Measurements from ENCODE around the gene EHMT1. TPM values are rescaled to one million over a fixed set of nuclear protein-coding genes. Genes with fewer than 3 reads are reported as not detected.
A peak's percentile ranks its signal among the peaks of the same experiment; 100 is the strongest.

EHMT1 gene
- total RNA-seq, 1 donor from 2014 or later = 64.2 TPM

DNA sequence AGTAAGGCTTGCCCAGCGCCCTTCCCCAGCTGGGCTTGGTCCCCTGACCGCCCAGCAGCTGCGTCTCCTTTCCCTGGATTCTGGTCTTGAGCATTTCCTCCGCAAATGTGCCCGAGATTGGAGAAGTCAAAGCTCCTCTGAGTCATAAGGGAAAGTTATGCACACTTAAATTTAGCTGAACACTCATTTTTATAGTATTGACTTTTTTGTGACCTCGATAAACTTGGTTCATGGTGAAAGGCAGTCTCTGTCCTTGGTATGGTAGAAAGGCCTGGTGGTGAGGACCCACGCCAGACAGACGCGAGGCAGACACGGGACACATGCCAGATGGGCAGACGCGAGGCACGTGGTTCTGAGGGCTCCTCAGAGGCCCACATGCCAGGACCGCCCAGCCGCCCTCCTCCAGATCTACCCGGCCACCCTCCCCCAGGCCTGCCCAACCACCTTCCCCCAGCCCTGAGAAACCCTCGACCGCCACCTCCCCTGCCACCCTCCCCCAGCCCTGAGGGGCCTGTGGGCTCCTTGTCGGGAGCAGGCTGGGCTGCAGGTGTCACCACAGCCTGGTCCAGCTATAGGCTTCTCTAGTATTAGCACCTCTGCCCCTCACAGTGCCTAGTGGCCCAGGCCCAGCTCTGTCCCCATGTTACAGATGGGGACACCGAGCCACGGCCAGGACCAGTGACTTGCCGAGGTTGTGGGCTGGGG lies 197.9 kb downstream of the EHMT1 start:
- DNase-seq (ENCODE audit: low spot score) (no peak), ATAC-seq (no peak)

DNA sequence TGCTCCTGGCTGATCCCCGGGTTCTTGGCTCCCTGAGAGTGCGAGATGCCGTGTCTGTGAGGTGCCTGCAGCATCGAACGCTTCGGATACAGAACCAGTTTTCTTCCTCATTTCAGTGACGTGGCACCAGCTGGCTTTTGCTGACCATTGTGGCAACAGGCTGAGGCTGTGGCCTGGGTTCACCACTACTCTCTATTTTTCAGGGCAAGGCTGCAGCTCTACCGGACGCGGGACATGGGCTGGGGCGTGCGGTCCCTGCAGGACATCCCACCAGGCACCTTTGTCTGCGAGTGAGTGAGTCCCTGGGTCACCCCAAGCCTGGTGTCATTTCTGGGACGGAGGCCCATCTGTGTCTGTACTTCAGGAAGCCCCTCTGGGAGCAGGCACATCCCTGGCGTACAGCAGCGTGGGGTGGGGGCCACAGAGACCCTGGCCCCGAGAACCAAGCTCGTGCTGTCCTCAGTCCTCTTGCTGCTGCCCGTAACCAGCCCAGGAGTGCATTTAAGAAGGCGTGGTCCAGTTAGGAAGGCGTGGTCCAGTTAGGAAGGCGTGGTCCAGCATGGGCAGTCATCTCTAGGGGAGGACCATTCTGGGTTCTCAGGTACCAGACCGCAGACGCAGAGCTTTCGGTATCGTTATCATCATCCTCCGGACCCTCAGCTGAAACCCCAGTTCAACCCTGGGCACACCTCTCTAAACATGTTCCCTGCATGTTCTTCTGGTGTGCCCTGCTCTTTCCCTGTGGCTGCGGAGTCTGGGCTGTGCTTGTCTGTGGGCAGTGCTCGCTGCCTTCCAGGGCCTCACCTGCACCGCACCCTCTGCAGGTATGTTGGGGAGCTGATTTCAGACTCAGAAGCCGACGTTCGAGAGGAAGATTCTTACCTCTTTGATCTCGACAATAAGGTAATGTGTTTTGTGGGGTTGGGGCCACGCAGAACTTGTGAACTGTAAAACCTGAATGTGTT lies 198.7 kb downstream of the EHMT1 start:
- ATAC-seq (no peak), DNase-seq (ENCODE audit: low spot score) (no peak)

DNA sequence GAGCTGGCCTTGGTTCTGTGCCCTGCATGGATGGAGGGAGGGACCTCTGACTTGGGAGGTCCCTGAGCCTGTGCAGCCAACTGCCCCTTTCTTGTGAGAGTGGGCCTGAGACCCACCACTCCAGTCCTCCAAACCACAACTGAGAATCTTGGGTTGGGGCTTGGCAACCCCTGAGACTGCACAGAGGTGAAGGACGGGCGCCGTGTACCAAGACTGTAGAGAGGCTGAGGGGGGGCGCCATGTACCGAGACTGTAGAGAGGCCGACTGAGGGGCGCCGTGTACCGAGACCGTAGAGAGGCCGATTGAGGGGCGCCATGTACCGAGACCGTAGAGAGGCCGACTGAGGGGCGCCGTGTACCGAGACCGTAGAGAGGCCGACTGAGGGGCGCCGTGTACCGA lies 199.5 kb downstream of the EHMT1 start:
- ATAC-seq (no peak), DNase-seq (ENCODE audit: low spot score) (no peak)

DNA sequence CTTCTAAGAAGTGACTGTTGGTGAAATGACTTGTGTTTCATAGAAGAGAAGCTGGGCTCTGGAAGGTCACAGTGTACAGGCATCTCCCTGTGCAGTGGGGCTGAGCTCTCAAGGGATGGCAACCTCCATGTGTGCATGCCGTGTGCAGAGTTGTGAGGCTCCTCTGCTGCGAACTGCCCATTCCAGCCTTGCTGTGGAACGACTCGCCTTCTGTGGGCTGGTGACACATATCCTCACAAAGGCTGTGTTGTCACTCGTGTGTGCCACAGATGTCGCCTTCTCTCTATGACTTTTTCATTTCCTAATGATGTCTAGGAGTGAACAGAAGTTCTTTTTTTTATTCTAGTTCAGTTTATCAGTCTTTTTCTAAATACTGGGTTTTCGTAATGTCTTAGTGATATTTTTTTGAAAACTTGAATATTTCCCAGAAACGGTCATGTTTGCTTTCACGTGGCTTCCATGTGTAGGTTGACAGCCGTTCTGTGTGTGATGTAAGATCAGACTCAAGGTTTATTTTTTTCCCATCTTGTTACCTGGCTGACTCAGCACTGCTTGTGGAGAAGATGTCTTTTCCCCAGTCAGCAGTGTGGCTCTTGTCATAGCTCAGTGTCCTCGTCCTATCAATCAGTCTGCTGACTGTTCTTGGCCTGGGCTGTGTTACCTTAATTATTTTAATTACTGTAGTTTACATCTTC lies 201.5 kb downstream of the EHMT1 start:
- no peak for ATAC-seq
- no peak for DNase-seq (ENCODE audit: low spot score)

DNA sequence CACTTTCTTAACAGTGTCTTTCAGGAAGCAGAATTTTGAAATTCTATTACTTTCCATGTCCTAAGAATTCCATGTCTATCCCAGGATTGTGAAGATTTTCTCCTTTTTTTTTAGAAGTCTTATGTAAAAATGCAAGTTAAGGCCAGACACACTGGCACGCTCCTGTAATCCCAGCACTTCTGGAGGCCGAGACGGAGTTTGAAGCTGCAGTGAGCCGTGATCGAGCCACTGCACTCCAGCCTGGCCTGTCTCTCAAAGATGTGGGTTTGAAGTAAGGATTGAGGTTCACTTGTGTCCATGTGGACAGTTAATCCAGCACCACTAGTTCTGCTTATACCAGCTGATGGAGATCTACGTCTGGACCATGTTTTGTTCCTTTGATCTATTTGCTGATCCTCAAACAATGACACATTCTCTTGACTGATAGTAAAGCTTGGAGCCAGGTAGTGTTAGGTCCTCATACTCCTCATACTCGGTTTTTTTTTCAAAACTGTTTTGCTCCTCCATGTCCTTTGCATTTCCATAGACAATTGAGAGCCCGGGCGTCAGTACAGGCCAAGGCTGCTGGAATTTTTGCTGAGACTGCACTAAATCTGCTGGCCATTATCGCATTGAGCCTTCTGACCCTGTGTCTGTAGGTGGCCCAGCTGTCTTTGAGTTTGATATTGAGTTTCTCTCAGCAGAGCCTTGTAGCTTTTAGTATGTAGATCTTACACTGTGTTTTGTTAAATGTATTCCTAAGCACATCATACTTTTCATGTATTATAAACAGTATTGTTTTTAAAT lies 205.4 kb downstream of the EHMT1 start:
- DNase-seq (ENCODE audit: low spot score) (no peak), ATAC-seq (peak; percentile 11)

DNA sequence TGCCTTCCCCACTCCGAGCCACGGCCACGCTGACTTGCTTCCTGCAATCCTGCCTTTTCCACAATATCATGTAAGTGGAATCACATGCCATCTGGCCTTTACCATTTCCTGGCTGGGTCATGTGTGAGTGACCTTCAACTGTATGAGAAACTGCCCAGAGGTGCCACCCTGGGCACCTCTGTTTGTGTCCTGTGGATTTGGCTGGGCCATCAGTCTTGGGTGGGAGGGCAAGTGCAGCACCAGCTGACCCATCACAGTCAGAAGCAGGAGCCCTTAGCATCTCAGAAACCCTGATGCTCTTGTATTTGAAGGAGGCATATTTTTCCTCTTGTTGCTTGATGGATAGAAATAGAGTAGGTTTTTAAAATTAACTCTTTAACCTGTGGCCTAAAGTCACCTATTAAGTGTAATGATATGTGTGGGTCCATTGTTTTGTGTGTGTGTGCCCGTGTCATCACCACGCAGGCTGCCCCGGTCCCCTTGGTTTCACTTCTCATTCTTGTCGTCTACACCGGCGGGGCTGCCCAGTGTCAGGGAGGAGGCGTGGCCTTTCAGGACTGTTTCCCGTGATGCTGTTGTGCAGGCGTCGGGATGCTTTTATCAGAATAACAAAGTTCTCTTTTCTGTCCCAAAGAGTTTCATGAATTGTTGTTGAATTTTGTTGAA lies 206.7 kb downstream of the EHMT1 start:
- ATAC-seq (no peak), DNase-seq (ENCODE audit: low spot score) (no peak)

DNA sequence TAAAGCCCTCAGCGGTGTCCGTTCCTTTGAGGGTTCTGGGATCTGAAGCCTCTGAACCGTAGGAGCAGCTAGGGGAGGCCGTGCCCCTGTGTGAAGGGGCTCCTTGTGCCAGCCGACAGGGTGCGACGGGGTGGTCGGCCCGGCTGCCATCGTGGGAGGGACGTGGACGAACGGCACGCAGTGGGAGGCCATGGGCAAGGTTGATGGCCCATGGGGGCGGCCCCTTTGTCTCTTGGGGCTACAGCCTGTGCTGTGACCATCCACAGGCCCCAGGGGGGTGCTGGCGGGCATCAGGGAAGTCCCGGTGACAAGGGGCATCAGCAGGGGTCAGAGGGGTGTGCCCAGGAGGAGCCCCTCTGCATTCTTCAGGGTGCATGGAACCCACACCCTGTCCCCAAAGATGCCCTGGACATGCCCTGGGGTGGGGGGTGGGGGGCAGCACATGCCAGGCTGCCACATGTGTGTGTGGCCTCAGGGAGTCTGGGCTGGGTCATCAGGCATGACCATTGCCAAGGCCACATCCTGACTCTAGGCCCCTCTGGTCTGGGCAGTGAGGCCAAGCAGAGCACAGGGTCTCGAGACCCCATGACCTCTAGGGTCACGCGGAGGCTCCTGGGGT lies 209.2 kb downstream of the EHMT1 start:
- no peak for ATAC-seq
- no peak for DNase-seq (ENCODE audit: low spot score)

DNA sequence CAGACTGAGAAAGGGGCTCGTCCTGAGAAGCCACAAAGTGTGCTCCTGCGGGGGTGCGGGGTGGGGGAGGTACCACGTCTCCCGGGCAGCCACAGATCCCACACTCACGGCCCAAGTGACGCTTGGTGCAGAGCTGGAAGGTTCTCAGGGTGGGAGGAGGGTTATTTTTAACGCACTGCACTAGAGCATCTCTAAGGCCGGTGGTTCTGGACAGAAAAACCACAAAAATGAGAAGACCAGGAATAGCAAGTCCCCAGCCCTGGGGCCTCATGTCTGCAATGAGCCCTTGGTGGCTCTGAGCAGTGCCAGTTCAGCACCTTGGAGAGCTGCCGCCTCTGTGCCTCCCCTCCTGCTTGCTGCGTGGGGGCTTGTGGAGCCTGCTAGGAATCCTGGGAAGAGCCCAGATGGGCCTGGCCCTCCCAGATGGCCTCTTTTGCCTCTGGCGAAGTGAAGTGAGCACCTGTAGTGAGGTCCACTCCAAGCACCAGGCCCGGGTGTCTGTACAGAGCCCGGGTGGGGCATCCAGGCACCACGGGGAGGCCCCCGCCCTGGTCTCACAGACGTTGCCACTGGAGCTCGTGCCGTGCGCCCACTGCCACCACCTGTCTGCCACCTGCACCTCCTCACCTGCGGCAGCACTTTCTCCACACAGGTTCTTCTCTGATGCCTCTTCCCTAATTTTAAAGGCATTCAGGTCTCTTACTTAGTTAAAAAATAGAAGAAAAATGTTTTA lies 209.9 kb downstream of the EHMT1 start:
- DNase-seq (ENCODE audit: low spot score) (no peak), ATAC-seq (peak; percentile 41)

DNA sequence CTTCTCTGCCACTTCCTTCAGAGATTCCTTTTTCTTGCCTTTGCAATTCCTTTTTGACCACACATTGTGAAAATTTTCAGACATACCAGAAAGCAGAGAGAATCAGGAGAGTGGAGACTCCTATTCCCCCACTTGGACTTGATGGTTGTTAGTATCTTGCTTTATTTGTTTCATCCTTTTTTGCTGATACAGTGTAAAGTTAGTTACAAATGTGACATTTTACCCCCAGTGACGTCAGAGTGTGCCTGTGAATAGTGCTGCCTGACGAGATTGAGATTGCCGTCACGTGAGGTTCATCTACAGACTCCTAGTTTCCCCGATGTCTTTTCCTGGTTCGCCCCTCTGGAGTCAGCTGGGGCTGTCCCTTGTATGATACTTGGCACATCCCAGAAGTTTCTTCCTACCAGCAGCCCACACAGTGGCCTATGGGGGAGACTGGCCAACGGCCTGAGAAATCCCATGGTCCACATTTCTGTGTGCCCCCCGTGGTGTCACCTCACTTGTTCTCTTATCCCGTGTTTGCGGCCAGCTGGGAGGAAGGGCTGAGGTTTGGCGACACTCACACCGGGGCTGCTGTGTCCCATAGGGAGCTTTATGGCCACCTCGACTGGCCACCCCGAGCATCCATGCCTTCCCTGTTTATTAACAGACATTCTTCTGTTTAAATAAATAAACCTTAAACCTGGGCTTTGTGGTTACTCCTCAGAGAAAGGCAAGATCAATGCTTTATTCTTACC lies 210.6 kb downstream of the EHMT1 start:
- DNase-seq (ENCODE audit: low spot score) (no peak), ATAC-seq (no peak)

DNA sequence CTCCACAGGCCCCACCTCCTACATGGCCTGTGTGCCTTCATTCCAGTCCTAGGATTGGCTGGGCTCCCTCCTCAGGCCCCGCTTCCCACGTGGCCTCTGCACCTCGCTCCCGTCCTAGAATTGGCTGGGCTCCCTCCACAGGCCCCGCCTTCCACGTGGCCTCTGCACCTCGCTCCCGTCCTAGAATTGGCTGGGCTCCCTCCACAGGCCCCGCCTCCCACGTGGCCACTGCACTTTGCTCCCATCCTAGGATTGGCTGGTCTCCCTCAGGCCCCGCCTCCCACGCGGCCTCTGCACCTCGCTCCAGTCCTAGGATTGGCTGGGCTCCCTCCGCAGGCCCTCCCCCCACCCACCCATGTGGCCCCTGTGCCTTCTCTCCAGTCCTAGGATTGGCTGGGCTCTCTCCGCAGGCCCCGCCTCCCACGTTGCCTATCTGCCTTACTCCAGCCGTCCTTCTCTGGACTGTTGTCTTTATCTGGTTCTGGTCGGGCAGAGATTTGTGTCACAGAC lies 213.4 kb downstream of the EHMT1 start:
- no peak for ATAC-seq
- DNase-seq (ENCODE audit: low spot score) = no peak

DNA sequence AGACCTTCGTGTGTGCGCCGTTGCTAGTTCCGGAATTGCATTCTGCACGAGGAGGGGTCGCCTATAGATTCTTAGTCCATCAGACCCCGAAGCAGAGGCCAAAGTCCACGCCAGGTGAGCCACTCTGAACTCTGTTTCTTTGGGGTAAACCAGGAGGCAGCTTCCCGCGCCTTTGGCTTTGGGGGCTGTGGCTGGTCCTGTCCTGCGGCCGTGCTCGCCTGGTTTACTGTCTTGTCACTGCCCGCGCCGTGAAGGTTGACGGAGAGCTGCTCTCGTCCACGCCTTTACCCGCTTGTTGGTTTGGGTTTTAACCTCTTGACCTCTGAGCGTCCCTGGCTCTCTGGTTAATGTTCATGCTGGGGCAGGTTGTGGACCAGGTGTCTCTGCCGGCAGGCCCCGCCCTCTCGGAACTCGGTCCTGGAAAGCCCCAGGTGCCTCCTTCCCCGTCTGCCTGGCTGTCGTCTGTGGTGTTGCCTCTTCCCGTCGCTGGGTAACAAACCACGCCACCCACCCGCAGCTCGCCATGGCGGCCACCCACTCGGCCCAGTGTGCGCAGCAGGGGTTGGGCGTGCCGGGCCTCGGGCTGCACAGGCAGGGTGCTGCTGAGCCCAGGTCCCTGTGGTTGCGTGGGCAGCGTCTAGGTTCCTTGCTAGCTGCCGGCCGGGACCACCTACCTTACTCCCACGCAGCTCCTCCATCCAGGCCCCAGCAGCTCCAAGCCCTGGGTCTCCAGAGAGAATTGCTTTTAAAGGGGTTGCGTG lies 214.2 kb downstream of the EHMT1 start:
- ATAC-seq (no peak), DNase-seq (ENCODE audit: low spot score) (no peak)

DNA sequence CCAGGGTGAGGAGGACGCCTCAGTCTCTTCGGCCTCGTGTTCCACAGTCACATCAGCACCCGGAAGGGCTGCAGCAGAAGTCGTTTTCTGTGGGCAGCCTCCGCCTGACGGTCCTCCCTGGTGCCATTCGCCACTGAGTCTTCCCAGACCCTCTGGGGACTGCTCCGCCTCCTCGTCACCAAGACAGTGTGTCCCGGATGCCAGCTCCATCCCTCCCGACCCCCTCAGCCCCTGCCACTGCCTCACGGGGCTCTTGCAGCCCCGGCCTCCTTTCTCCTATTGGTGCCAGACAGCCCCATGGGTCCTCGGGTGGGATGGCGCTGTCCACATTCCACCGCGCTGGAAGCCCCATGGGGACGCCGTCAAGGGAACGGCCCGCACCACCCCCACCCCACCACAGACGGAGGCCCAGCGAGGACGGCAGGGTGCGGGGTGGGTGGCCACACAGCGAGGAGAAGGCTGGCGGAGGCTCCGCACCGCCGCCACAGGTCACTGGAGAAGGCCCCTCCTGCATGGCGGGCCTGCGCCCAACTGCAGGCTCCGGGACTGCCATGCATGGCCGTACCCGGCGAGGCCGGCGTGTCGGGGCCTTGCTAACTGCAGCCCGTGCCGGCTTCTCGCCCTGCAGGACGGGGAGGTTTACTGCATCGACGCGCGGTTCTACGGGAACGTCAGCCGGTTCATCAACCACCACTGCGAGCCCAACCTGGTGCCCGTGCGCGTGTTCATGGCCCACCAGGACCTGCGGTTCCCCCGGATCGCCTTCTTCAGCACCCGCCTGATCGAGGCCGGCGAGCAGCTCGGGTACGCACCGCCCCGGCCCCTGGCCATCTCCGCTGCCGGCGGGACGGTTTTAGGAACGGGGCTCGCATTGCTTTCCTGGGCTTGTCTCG lies 215.2 kb downstream of the EHMT1 start:
- DNase-seq (ENCODE audit: low spot score) (no peak), ATAC-seq (no peak)

DNA sequence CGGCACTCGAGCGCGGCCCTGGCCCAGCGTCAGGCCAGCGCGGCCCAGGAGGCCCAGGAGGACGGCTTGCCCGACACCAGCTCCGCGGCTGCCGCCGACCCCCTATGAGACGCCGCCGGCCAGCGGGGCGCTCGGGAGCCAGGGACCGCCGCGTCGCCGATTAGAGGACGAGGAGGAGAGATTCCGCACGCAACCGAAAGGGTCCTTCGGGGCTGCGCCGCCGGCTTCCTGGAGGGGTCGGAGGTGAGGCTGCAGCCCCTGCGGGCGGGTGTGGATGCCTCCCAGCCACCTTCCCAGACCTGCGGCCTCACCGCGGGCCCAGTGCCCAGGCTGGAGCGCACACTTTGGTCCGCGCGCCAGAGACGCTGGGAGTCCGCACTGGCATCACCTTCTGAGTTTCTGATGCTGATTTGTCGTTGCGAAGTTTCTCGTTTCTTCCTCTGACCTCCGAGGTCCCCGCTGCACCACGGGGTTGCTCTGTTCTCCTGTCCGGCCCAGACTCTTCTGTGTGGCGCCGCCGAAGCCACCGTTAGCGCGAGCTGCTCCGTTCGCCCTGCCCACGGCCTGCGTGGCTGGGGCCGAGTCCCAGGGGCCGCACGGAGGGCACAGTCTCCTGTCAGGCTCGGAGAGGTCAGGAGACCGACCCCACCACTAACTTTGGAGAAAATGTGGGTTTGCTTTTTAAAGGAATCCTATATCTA lies 216.2 kb downstream of the EHMT1 start:
- DNase-seq (ENCODE audit: low spot score) (no peak), ATAC-seq (no peak)

DNA sequence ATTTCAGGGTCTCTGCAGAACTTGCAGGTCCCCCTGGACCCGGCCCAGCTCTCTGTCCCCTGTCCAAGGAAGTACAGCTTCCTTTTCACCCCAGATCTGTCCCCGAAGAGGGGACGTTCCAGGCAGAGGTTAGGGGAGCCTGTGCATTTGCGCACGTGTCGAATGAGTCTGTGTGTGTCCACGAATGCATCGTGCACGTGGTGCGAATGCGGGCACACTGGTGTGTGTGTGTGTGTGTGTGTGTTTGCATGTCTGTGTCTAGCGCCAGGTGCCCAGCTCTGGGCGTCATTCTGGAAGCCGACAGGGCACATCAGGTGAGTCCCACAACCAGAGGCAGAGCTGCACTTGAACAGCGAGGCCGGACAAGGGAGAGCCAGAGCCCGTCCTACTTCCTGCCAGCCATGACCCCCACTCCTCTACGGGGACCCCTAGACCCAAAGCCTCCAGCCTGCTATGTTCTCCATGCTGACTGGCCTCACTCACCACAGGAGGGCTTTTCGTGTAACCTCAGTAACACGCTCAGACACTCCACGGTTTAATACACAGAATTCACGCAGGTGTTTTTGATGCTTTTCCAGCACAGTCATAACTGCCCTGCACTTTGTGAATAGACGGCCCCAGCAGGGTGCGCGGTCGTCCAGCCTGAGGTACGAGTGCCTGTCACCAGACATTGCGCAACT lies 217.5 kb downstream of the EHMT1 start:
- no peak for DNase-seq (ENCODE audit: low spot score)
- ATAC-seq = peak; percentile 37

DNA sequence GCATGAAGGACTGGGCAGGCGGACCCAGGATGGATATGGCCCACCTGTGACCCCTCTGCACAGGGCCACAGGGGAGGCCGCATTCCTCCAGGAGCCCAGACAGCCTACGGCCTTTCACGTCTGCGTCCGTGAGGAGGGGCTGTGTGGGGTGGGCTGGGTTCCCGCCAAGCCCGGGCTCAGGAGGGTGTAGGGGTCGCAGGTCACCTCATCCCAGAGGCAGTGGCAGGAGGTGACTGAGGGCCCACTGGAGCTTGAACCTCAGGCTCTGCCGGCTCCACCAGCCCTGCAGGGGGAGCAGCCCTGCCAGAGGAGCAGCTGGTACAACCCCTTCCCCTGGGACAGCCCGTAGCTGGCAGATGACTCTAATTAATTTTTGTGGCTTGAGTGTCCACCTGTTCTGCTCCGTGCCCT lies 218.0 kb downstream of the EHMT1 start:
- DNase-seq (ENCODE audit: low spot score) = no peak
- peak; percentile 9 for ATAC-seq
